Measurements from ENCODE around the gene SPTBN1.

Gene SPTBN1

DNA sequence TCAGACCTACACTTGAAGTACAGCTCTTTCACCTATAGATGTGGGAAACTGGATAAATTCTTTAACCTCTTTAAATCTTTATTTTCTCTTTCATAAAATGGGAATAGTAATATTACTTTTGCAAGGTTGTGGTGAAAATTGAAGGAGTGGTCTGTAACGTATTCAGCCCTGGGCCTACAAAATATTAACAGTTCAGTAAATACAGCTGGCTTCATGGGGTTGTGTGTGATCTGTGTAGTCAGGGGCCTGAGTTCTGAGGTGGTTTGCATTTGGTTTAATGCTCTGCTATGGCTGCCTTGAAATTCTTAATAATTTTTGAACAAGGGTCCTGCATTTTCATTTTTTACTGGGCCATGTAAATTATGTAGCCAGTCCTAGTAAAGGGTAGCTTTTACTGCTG is 250.5 kb downstream of the SPTBN1 start:
- no peak for DNase-seq (ENCODE audit: low read depth)
- TF ChIP-seq, protein P1, sequence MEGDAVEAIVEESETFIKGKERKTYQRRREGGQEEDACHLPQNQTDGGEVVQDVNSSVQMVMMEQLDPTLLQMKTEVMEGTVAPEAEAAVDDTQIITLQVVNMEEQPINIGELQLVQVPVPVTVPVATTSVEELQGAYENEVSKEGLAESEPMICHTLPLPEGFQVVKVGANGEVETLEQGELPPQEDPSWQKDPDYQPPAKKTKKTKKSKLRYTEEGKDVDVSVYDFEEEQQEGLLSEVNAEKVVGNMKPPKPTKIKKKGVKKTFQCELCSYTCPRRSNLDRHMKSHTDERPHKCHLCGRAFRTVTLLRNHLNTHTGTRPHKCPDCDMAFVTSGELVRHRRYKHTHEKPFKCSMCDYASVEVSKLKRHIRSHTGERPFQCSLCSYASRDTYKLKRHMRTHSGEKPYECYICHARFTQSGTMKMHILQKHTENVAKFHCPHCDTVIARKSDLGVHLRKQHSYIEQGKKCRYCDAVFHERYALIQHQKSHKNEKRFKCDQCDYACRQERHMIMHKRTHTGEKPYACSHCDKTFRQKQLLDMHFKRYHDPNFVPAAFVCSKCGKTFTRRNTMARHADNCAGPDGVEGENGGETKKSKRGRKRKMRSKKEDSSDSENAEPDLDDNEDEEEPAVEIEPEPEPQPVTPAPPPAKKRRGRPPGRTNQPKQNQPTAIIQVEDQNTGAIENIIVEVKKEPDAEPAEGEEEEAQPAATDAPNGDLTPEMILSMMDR (IDR thresholded peaks at IDR 0.05; ENCODE audit: insufficient read depth, low read depth, low read length, missing control alignments): no peak
- no peak overlapping the region for H3K4me3 ChIP-seq (ENCODE audit: low read depth, low read length)

DNA sequence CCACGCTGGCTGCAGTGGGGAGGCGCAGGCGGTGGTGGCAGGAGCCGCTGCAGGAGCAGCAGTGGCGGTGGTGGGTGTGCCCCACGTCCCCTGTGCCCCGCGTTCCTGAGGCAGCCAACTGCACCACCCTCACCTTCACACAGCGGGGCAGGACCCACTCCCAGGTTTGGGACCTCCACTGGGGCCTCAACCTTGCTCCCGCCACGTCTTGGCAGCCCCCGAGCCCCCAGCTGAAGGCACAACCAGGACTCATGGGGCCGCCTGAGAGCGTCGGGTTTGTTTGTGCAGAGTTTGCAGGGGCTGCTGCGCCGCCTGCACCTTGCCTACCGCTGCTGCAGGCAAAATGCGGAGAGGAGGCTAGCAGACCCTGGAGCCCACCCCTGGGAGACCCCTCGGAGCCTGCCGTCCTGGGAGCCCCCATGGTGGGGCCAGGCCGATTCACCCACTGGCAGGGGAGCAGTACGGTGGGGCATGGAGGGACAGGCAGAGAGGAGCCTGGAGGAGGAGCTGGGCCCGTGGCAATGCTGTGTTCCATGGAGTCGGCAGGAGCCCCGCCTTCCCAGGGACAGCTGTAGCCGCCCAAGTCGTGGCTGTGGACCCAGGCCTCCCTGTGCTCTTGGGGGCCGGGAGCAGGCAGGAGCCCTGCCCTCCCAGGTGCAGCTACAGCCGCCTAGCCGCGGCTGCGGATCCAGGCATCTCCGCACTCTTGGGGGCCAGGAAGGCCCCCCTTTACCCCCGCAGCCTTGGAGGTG is 252.6 kb downstream of the SPTBN1 start:
- TF ChIP-seq, protein P1 (IDR thresholded peaks at IDR 0.05; ENCODE audit: insufficient read depth, low read depth, low read length, missing control alignments): no peak
- peak overlapping the region; percentile 2; the same call in 1 of the 2 replicates for H3K4me3 ChIP-seq (ENCODE audit: low read depth, low read length)
- no peak for DNase-seq (ENCODE audit: low read depth)

DNA sequence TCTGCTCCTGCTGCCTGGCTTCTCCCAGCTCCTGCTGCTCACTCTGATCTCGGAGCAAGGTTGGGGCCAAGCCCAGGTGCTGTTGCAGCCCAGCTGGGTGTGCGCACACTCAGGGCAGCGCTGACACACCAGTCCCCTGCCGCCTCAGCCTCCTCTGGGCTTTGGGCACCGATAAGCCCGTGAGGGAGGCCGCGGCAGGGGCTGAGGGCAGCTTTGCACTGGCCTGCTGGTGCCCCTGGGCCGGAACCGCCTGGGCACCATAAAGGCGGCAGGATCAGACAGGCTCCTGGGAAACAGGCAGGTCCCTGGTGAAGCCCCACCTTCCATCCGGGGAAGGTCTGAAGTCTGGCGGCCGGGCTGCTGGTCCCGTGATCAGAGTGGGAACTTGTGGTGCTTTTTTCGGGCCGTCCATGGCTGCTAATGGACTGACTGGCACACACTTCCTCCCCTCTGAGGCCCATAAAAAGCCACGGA is 253.2 kb downstream of the SPTBN1 start:
- TF ChIP-seq, protein P1 (IDR thresholded peaks at IDR 0.05; ENCODE audit: insufficient read depth, low read depth, low read length, missing control alignments): no peak
- peak overlapping the region; percentile 2; the same call in 1 of the 2 replicates for H3K4me3 ChIP-seq (ENCODE audit: low read depth, low read length)
- DNase-seq (ENCODE audit: low read depth): peak; percentile 23

DNA sequence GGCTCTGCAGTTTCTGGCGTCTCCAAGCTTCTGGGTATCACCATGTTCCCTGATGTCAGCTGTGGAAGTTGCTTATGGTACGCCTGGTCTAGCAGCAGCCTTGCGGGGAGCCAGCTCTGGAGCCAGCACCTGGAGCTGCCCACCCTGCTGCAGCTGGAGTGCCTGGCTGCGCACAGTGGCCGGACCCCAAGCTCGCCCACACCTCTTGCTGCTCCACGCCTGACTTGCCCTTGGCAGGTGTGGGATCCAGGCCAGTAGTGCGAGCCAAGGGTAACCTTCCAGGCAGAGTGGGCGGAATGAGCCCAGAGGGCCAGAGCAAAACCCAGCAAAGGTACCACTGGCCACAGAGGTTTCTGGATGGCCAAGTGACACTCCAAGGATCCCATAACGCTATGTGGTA is 254.1 kb downstream of the SPTBN1 start:
- TF ChIP-seq, protein P1 (IDR thresholded peaks at IDR 0.05; ENCODE audit: insufficient read depth, low read depth, low read length, missing control alignments): no peak
- no peak for DNase-seq (ENCODE audit: low read depth)
- H3K4me3 ChIP-seq (ENCODE audit: low read depth, low read length): no peak overlapping the region

DNA sequence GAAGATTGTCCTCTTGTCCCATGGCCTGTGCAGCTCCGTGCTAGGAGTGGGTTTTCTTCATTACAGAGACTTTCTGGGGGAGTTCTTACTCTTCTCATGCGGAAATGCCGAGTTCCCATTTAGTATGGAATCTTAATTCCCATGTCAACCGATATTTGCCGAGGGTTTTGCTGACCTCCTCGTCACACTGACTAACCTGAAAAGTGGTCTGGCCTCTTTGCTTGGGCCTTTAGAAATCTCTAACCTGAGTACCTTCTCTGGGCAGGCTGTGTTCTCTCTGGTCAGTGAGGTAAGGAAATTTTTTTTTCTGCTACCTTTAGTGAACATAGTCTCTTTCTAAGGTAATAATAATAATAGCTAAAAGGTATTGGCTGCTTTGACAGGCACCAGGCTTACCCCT is 256.4 kb downstream of the SPTBN1 start:
- no peak overlapping the region for H3K4me3 ChIP-seq (ENCODE audit: low read depth, low read length)
- DNase-seq (ENCODE audit: low read depth): no peak
- TF ChIP-seq, protein P1 (IDR thresholded peaks at IDR 0.05; ENCODE audit: insufficient read depth, low read depth, low read length, missing control alignments): no peak

DNA sequence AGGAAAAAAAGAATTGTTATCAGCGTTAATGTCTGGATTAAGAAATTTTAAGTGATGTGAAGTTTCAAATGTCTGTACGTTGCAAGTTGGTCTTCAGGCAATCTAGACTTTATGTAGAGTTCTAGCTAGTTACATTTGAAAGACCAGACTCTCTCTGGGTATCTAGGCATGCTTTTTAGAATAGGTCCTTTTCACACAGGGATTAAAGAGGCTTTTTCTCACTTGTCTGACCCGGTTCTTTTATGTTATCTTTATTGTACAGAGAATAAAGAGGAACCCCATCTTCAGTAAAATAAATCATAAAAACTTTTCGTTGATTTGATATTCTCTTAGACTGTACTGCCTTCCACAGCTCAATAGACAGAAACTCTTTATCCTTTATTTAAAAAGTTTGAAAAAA is 258.9 kb downstream of the SPTBN1 start:
- TF ChIP-seq, protein P1 (IDR thresholded peaks at IDR 0.05; ENCODE audit: insufficient read depth, low read depth, low read length, missing control alignments): no peak
- H3K4me3 ChIP-seq (ENCODE audit: low read depth, low read length): no peak overlapping the region
- DNase-seq (ENCODE audit: low read depth): no peak

DNA sequence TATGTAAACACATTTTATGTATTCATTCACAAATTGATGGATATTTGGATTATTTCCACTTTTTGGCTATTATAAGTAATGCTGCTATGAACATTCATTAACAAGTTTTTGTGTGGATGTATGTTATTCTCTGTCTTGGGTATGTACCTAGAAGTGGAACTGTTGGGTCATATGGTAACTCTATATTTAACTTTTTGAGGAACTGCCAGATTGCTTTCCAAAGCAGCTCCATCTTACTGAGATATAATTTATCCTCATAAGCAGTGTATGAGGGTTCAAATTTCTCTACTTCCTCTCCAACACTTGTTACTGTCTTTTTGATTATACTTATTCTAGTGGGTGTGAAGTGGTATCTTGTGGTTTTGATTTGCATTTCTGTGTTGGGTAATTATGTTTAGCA is 260.2 kb downstream of the SPTBN1 start:
- DNase-seq (ENCODE audit: low read depth): no peak
- no peak overlapping the region for H3K4me3 ChIP-seq (ENCODE audit: low read depth, low read length)
- TF ChIP-seq, protein P1 (IDR thresholded peaks at IDR 0.05; ENCODE audit: insufficient read depth, low read depth, low read length, missing control alignments): no peak
